Natural killer cell (primary cell): Measurements from ENCODE around the gene GPBAR1. TPM values are rescaled to one million over a fixed set of nuclear protein-coding genes. Genes with fewer than 3 reads are reported as not detected.

ENCODE experiments used
- ATAC-seq, 3 donors: fragments of 150-1000 bp in 2 of 3; fragments of 200-7000 bp in 1 of 3; cut with Tn5 transposase; 1 replicate in 1 of 3; 2 replicates in 2 of 3; pipeline ENCODE4 v1.10.0; 2021; ENCODE audit warnings: mild to moderate bottlenecking in 2 of 3, moderate library complexity in 2 of 3
- DNase-seq, 2 donors: peaks; one replicate each; pipeline versions ENCODE4 v3.0.0 to v3.0.0-alpha.2; 2013 to 2021; ENCODE audit warnings: mixed read lengths in 1 of 2
- H3K27ac ChIP-seq: one replicate; pipeline ENCODE4 v1.5.1; 2013; ENCODE audit warnings: mild to moderate bottlenecking, low read length
- H3K27me3 ChIP-seq: one replicate; pipeline ENCODE4 v1.6.1; 2013; ENCODE audit warnings: low read length; ENCODE audit not compliant: control insufficient read depth, insufficient read depth
- H3K36me3 ChIP-seq: one replicate; pipeline ENCODE4 v1.6.1; 2013; ENCODE audit warnings: low read length; ENCODE audit not compliant: control insufficient read depth, insufficient read depth
- H3K4me1 ChIP-seq: one replicate; pipeline ENCODE4 v1.6.1; 2013; ENCODE audit warnings: low read length; ENCODE audit not compliant: control insufficient read depth, insufficient read depth
- H3K4me3 ChIP-seq: one replicate; pipeline ENCODE4 v1.5.1; 2013; ENCODE audit warnings: low read length
- H3K9me3 ChIP-seq: one replicate; pipeline ENCODE4 v1.6.1; 2013; ENCODE audit warnings: low read length; ENCODE audit not compliant: control insufficient read depth, insufficient read depth
- H3K27ac Mint-ChIP-seq, 2 donors: one replicate each; pipeline ENCODE4 v1.8.0; 2022; ENCODE audit warnings: mild to moderate bottlenecking in 2 of 2, mixed read lengths in 2 of 2, moderate library complexity in 1 of 2
- H3K27me3 Mint-ChIP-seq, 2 donors: one replicate each; pipeline ENCODE4 v1.8.0; 2022; ENCODE audit warnings: low read depth in 2 of 2, mixed read lengths in 2 of 2
- H3K36me3 Mint-ChIP-seq: one replicate; pipeline ENCODE4 v1.8.0; 2022; ENCODE audit warnings: mixed read lengths
- H3K4me1 Mint-ChIP-seq, 2 donors: one replicate each; pipeline ENCODE4 v1.8.0; 2022; ENCODE audit warnings: mixed read lengths in 2 of 2
- H3K4me3 Mint-ChIP-seq: one replicate; pipeline ENCODE4 v1.8.0; 2022; ENCODE audit warnings: mild to moderate bottlenecking, moderate library complexity, mixed read lengths
- H3K9me3 Mint-ChIP-seq, 2 donors: one replicate each; pipeline ENCODE4 v1.8.0; 2022; ENCODE audit warnings: mixed read lengths in 2 of 2
- CTCF ChIP-seq: fragments of 200-600 bp; IDR thresholded peaks from one replicate; pipeline ENCODE4 v1.8.0; 2022; ENCODE audit warnings: antibody characterized with exemption
- WGBS: methylation state at CpG from one replicate; pipeline ENCODE4 v1.1.7; 2013; ENCODE audit warnings: missing lambda C conversion rate; ENCODE audit not compliant: insufficient coverage; 5-methylcytosine and 5-hydroxymethylcytosine counted together
- intact Hi-C: fragments of 100-400 bp; cut with micrococcal nuclease; formaldehyde crosslinking; loops from one replicate; pipeline ENCODE4 v1.14.2; 2022
- total RNA-seq, 4 donors: library from RNA; stranded (reverse); fragments of 120-200 nt in 1 of 4; gene quantifications; one replicate each; pipeline versions ENCODE4 v1.2.3 to v1.2.4, GENCODE V29; 2013 to 2022

Gene GPBAR1
- total RNA-seq, 3 donors from 2014 or later (not counting 1 experiment from before 2014, with no cell fraction given), result 1.4 to 3.3 (median 2.6) TPM

- TF ChIP-seq CTCF, result no peak
- peaks cover 78 to 79% of the 10 kb centered on the region in 2 donors for H3K4me1 Mint-ChIP-seq
- ATAC-seq, result no peak
- H3K9me3 ChIP-seq, result no peaks in the 10 kb centered on the region
- H3K4me3 ChIP-seq, result peak overlapping the region; percentile 100
- peaks cover 16% of the 10 kb centered on the region for H3K36me3 Mint-ChIP-seq
- no peaks in the 10 kb centered on the region for H3K27me3 Mint-ChIP-seq
- peak in 1 of 2 donors; percentile 34 for DNase-seq
- peak overlapping the region; percentile 98 to 99 for H3K27ac Mint-ChIP-seq
- H3K4me3 Mint-ChIP-seq, result peak overlapping the region; percentile 96
- no peaks in the 10 kb centered on the region for H3K9me3 Mint-ChIP-seq
- intact Hi-C loops, result loop anchor here (5.0 kb wide), 4 partner anchors 37 to 677 kb away; partner anchors contain the start of genes CTDSP1 and CXCR2
- H3K27ac ChIP-seq, result peak overlapping the region; percentile 100
- no peaks in the 10 kb centered on the region for H3K27me3 ChIP-seq
- WGBS, result 29% methylated on average over 2 of the region's 2 CpGs
- H3K36me3 ChIP-seq, result peaks cover 28% of the 10 kb centered on the region
- H3K4me1 ChIP-seq, result peaks cover 50% of the 10 kb centered on the region
Observed at GRCh38 chr2:218219934-218220333, 40.9 kb upstream of the GPBAR1 start.

DNA sequence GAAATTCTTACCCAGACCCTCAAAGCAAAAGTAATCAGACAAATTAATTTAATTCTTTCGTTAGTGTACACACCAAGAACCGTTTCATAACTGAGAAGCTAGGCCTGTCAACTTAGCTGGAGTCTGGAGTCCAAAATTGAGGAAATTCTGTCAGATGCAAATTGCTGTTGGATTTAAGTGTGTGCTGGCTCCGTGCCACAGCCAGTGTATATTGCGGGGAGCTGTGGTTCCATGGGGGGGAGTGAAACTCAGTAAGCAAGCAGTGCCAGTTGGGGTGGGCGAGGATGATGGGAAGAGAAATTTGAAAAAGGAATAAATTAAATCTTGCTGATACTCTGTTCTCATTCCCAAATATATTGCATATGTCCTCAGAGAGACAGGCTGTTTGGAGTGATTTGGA lies 39.8 kb upstream of the GPBAR1 start:
- Histone ChIP-seq H3K27ac (peak overlapping the region; percentile 12), H3K9me3 (no peaks in the 10 kb centered on the region), H3K4me3 (no peak overlapping the region), H3K27me3 (no peaks in the 10 kb centered on the region), H3K4me1 (peaks cover 53% of the 10 kb centered on the region), H3K36me3 (peaks cover 38% of the 10 kb centered on the region)
- peak in 1 of 2 donors; percentile 60 for DNase-seq
- peaks cover 16% of the 10 kb centered on the region for H3K36me3 Mint-ChIP-seq
- H3K4me3 Mint-ChIP-seq, result peak overlapping the region; percentile 96
- no peaks in the 10 kb centered on the region for H3K9me3 Mint-ChIP-seq
- ATAC-seq, result no peak
- H3K27me3 Mint-ChIP-seq, result no peaks in the 10 kb centered on the region
- intact Hi-C loops, result loop anchor here (5.0 kb wide), 1 partner anchor 36 kb away; no protein-coding TSS in a partner anchor
- WGBS, result 19% methylated on average over 5 of the region's 5 CpGs
- TF ChIP-seq CTCF, result no peak
- H3K4me1 Mint-ChIP-seq, result peaks cover 88 to 90% of the 10 kb centered on the region in 2 donors
- H3K27ac Mint-ChIP-seq, result peak overlapping the region; percentile 98 to 99

DNA sequence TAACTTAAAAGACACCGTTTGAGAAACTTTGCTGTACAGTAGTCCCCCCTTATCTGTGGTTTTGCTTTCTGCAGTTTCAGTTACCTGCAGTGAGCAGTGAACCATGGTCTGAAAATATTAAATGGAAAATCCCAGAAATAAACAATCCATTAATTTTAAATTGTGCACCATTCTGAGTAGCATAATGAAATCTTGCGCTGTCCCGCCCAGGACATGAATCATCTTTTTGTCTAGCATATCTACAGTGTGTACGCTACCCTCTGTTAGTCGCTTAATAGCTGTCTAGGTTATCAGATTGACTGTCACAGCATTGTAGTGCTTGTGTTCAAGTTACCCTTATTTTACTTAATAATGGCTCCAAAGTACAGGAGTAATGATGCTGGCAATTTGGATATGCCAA lies 37.8 kb upstream of the GPBAR1 start:
- Mint-ChIP-seq H3K27me3 (no peaks in the 10 kb centered on the region), H3K9me3 (no peaks in the 10 kb centered on the region), H3K4me1 (peaks cover 90 to 91% of the 10 kb centered on the region in 2 donors), H3K4me3 (peak overlapping the region; percentile 76), H3K36me3 (peaks cover 25% of the 10 kb centered on the region), H3K27ac (peak overlapping the region; percentile 98 to 99)
- Histone ChIP-seq H3K4me1 (peaks cover 55% of the 10 kb centered on the region), H3K27me3 (no peaks in the 10 kb centered on the region), H3K36me3 (peaks cover 53% of the 10 kb centered on the region), H3K9me3 (no peaks in the 10 kb centered on the region), H3K4me3 (no peak overlapping the region), H3K27ac (peak overlapping the region; percentile 59)
- intact Hi-C loops, result loop anchor here (5.0 kb wide), 1 partner anchor 34 kb away; no protein-coding TSS in a partner anchor
- WGBS, result 33% methylated on average over 5 of the region's 5 CpGs
- peak in 1 of 2 donors; percentile 51 for DNase-seq
- ATAC-seq, result peak; percentile 79 to 86 (median 82)
- TF ChIP-seq CTCF, result no peak

- WGBS, result 43% methylated on average over 1 of the region's 1 CpG
- peak overlapping the region; percentile 98 to 99 for H3K27ac Mint-ChIP-seq
- intact Hi-C loops, result loop anchor here (5.0 kb wide), 1 partner anchor 33 kb away; no protein-coding TSS in a partner anchor
- no peak for TF ChIP-seq CTCF
- peaks cover 31% of the 10 kb centered on the region for H3K36me3 Mint-ChIP-seq
- H3K4me3 ChIP-seq, result no peak overlapping the region
- H3K4me3 Mint-ChIP-seq, result peak overlapping the region; percentile 80
- peaks cover 62% of the 10 kb centered on the region for H3K36me3 ChIP-seq
- H3K4me1 Mint-ChIP-seq, result peaks cover 91% of the 10 kb centered on the region in 2 donors
- H3K9me3 ChIP-seq, result no peaks in the 10 kb centered on the region
- no peaks in the 10 kb centered on the region for H3K9me3 Mint-ChIP-seq
- H3K27ac ChIP-seq, result peak overlapping the region; percentile 39
- H3K4me1 ChIP-seq, result peaks cover 61% of the 10 kb centered on the region
- DNase-seq, result no peak
- H3K27me3 ChIP-seq, result no peaks in the 10 kb centered on the region
- no peak for ATAC-seq
- no peaks in the 10 kb centered on the region for H3K27me3 Mint-ChIP-seq
Observed at GRCh38 chr2:218224186-218224585, 36.6 kb upstream of the GPBAR1 start.
